Panc1 (cell line): ENCODE data around the gene NF1. TPM values are rescaled to one million over a fixed set of nuclear protein-coding genes. Genes with fewer than 3 reads are reported as not detected.

Experiments used
- ATAC-seq: fragments of 200-7000 bp; cut with Tn5 transposase; 2 replicates; pipeline ENCODE4 v1.9.1; 2020; ENCODE audit warnings: mild to moderate bottlenecking, moderate library complexity
- BruUV-seq: library from RNA; stranded (reverse); fragments of 400-500 nt; replicated peaks from 2 replicates; lab custom pipeline; 2021; lab: Mats Ljungman, UMichigan
- CTCF ChIA-PET: fragments of 300-600 bp; sonication (Branson Sonifier 250); formaldehyde crosslinking; loops from one replicate; lab custom pipeline; 2022; ENCODE audit warnings: antibody characterized with exemption; lab: Charles Lee
- POLR2A ChIA-PET: fragments of 300-600 bp; sonication (Branson Sonifier 250); formaldehyde crosslinking; loops from one replicate; lab custom pipeline; 2022; ENCODE audit warnings: antibody characterized with exemption; lab: Charles Lee
- DNase-seq: peaks from one replicate; pipeline ENCODE4 v3.0.0-alpha.2; 2010; ENCODE audit warnings: low read depth, low spot score
- H3K27ac ChIP-seq: 2 replicates; pipeline ENCODE4 v1.5.1; 2011; ENCODE audit warnings: mild to moderate bottlenecking, low read length, inconsistent platforms
- H3K27me3 ChIP-seq: fragments of 200-500 bp; sonication (Bioruptor generic); 2 replicates; pipeline ENCODE4 v1.6.0; 2014; ENCODE audit warnings: low read length, inconsistent platforms; ENCODE audit not compliant: control insufficient read depth, insufficient read depth
- H3K36me3 ChIP-seq: fragments of 200-500 bp; sonication (Bioruptor generic); 2 replicates; pipeline ENCODE4 v1.5.1; 2014; ENCODE audit warnings: inconsistent platforms, mild to moderate bottlenecking, low read length, moderate library complexity; ENCODE audit not compliant: control insufficient read depth, insufficient read depth
- H3K4me1 ChIP-seq: 2 replicates; pipeline ENCODE4 v1.5.1; 2011; ENCODE audit warnings: inconsistent platforms, mild to moderate bottlenecking, low read length, moderate library complexity; ENCODE audit not compliant: control insufficient read depth, insufficient read depth
- H3K4me3 ChIP-seq, 2 experiments: 2 replicates each; pipeline ENCODE4 v1.5.1; 2011 to 2012; ENCODE audit warnings: low read depth in 2 of 2, low read length in 2 of 2, mild to moderate bottlenecking in 2 of 2, inconsistent platforms in 1 of 2, moderate library complexity in 1 of 2
- H3K9me3 ChIP-seq: fragments of 200-500 bp; sonication (Bioruptor generic); 2 replicates; pipeline ENCODE4 v1.5.1; 2014; ENCODE audit warnings: low read depth, mild to moderate bottlenecking, inconsistent platforms, low read length, moderate library complexity; ENCODE audit not compliant: control insufficient read depth, insufficient read depth
- POLR2AphosphoS5 ChIP-seq: IDR thresholded peaks from 2 replicates; pipeline ENCODE4 v1.6.1; 2012; ENCODE audit warnings: mild to moderate bottlenecking, low read depth, low read length, moderate library complexity
- SIN3A ChIP-seq: IDR thresholded peaks from 2 replicates; pipeline ENCODE4 v1.6.1; 2012; ENCODE audit warnings: low read depth, mild to moderate bottlenecking, low read length, moderate library complexity, borderline replicate concordance; ENCODE audit not compliant: insufficient read depth
- TCF7L2 ChIP-seq: IDR thresholded peaks from 2 replicates; pipeline ENCODE4 v1.6.1; 2011; ENCODE audit warnings: mild to moderate bottlenecking, low read depth, low read length, inconsistent platforms
- in situ Hi-C: cut with HindIII; loops from 2 replicates; pipeline ENCODE4 v1.10.0; 2016; ENCODE audit warnings: low sequenced_read_pairs, low pct_unique_long_range_greater_than_20kb
- intact Hi-C: fragments of 100-400 bp; cut with micrococcal nuclease; formaldehyde crosslinking; loops from one replicate; pipeline ENCODE4 v1.10.0; 2022; ENCODE audit not compliant: unreplicated experiment
- total RNA-seq: library from RNA; stranded (reverse); gene quantifications from one replicate; pipeline ENCODE4 v1.2.1, GENCODE V29; 2021; ENCODE audit not compliant: unreplicated experiment
- TF ChIP-seq, protein P1 (sequence below): fragments of 450-650 bp; IDR thresholded peaks from 2 replicates; pipeline ENCODE4 v1.5.1; 2017; ENCODE audit warnings: mild to moderate bottlenecking
- TF ChIP-seq, protein P2 (sequence below), 2 experiments: IDR thresholded peaks; 2 replicates each; pipeline ENCODE4 v1.6.1; 2011 to 2012; ENCODE audit warnings: low read depth in 2 of 2, control low read depth in 1 of 2, low read length in 1 of 2, mild to moderate bottlenecking in 1 of 2, moderate library complexity in 1 of 2; ENCODE audit not compliant: insufficient read depth in 1 of 2

NF1 gene
- total RNA-seq, 1 experiment from 2014 or later, result 82.5 TPM

DNA sequence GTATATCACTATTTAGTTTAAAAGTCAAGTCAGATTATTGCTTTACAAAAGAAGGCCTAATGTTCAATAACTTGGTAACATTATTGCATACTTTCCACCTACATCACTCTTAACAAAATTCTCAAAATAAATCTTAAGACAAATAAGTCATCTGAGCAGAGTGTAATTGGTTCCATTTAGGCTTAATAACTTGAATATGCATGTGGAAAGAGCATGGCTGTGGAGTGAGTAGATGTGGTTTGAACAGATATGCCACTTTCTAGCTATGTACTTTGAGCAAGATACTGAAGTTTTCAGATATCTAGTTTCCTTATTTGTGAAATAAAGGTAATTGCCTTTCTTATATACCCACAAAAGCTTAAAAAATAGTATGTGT lies 233.4 kb downstream of the NF1 start:
- Histone ChIP-seq H3K36me3 (peaks cover 11% of the 10 kb centered on the region), H3K9me3 (no peaks in the 10 kb centered on the region), H3K27ac (no peak overlapping the region), H3K4me1 (no peaks in the 10 kb centered on the region), H3K4me3 (no peak overlapping the region), H3K27me3 (no peaks in the 10 kb centered on the region)
- TF ChIP-seq POLR2AphosphoS5, result no peak
- no peak for TF ChIP-seq TCF7L2
- TF ChIP-seq, protein P1, sequence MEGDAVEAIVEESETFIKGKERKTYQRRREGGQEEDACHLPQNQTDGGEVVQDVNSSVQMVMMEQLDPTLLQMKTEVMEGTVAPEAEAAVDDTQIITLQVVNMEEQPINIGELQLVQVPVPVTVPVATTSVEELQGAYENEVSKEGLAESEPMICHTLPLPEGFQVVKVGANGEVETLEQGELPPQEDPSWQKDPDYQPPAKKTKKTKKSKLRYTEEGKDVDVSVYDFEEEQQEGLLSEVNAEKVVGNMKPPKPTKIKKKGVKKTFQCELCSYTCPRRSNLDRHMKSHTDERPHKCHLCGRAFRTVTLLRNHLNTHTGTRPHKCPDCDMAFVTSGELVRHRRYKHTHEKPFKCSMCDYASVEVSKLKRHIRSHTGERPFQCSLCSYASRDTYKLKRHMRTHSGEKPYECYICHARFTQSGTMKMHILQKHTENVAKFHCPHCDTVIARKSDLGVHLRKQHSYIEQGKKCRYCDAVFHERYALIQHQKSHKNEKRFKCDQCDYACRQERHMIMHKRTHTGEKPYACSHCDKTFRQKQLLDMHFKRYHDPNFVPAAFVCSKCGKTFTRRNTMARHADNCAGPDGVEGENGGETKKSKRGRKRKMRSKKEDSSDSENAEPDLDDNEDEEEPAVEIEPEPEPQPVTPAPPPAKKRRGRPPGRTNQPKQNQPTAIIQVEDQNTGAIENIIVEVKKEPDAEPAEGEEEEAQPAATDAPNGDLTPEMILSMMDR, result no peak
- TF ChIP-seq SIN3A, result no peak
- TF ChIP-seq, protein P2, sequence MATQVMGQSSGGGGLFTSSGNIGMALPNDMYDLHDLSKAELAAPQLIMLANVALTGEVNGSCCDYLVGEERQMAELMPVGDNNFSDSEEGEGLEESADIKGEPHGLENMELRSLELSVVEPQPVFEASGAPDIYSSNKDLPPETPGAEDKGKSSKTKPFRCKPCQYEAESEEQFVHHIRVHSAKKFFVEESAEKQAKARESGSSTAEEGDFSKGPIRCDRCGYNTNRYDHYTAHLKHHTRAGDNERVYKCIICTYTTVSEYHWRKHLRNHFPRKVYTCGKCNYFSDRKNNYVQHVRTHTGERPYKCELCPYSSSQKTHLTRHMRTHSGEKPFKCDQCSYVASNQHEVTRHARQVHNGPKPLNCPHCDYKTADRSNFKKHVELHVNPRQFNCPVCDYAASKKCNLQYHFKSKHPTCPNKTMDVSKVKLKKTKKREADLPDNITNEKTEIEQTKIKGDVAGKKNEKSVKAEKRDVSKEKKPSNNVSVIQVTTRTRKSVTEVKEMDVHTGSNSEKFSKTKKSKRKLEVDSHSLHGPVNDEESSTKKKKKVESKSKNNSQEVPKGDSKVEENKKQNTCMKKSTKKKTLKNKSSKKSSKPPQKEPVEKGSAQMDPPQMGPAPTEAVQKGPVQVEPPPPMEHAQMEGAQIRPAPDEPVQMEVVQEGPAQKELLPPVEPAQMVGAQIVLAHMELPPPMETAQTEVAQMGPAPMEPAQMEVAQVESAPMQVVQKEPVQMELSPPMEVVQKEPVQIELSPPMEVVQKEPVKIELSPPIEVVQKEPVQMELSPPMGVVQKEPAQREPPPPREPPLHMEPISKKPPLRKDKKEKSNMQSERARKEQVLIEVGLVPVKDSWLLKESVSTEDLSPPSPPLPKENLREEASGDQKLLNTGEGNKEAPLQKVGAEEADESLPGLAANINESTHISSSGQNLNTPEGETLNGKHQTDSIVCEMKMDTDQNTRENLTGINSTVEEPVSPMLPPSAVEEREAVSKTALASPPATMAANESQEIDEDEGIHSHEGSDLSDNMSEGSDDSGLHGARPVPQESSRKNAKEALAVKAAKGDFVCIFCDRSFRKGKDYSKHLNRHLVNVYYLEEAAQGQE (IDR thresholded peaks at IDR 0.05; ENCODE audit: insufficient read depth in 1 of 2, low read depth in 2 of 2, low read length in 1 of 2), result no peak
- no TSS peak for BruUV-seq
- in situ Hi-C loops (no loop called here), intact Hi-C loops (no loop called here)
- ATAC-seq (no peak), DNase-seq (no peak)
- POLR2A ChIA-PET, result no interaction called here
- CTCF ChIA-PET, result no interaction called here

DNA sequence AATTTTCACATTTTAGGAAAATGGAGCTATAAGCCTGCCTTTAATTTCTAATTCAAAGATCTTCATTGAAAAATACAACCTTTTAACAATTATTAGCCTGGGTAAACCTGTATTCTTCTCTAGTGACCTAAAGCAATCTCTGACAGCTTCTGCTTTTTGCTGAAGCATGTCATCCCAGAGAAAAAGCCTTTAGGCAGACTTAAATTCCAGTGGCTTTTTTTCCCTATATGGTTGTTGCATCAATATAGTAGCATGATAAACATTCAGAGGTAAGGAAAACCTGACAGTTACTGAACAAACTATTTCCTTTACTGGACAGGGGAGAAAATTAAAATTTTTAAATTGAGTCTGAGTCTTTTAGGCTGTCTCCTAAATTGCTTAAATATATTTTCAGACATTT lies 234.4 kb downstream of the NF1 start:
- no peak for ATAC-seq
- CTCF ChIA-PET, result no interaction called here

More for the DNA sequence above, 234.4 kb downstream of the NF1 start:
- TF ChIP-seq TCF7L2 (no peak), SIN3A (no peak), POLR2AphosphoS5 (no peak)
- TF ChIP-seq, protein P1, result no peak
- TF ChIP-seq, protein P2 (IDR thresholded peaks at IDR 0.05; ENCODE audit: insufficient read depth in 1 of 2, low read depth in 2 of 2, low read length in 1 of 2), result no peak
- H3K36me3 ChIP-seq, result peaks cover 11% of the 10 kb centered on the region
- no TSS peak for BruUV-seq
- H3K4me1 ChIP-seq, result no peaks in the 10 kb centered on the region
- DNase-seq, result no peak
- H3K9me3 ChIP-seq, result no peaks in the 10 kb centered on the region
- no peak overlapping the region for H3K27ac ChIP-seq
- H3K4me3 ChIP-seq, result no peak overlapping the region
- intact Hi-C loops (no loop called here), in situ Hi-C loops (no loop called here)
- H3K27me3 ChIP-seq, result no peaks in the 10 kb centered on the region
- POLR2A ChIA-PET, result interaction anchor here (0.6 kb wide), 1 partner anchor 34 kb away, joined by 3 read pairs; no protein-coding TSS in a partner anchor
